Activated CD4-positive, alpha-beta memory T cell treated with anti-CD3 and anti-CD28 coated beads for 36 hours (primary cell): ENCODE results near the gene FBLN5. TPM values are rescaled to one million over a fixed set of nuclear protein-coding genes. Genes with fewer than 3 reads are reported as not detected.

Experiments
- CTCF ChIA-PET: fragments of 350-600 bp; sonication (Branson Sonifier 250); formaldehyde crosslinking; loops from one replicate; lab custom pipeline; 2021; ENCODE audit warnings: antibody characterized with exemption, inconsistent platforms; lab: Charles Lee
- POLR2A ChIA-PET: fragments of 350-600 bp; sonication (Branson Sonifier 250); formaldehyde crosslinking; loops from one replicate; lab custom pipeline; 2021; ENCODE audit warnings: antibody characterized with exemption; lab: Charles Lee
- DNase-seq: peaks from one replicate; pipeline ENCODE4 v3.0.0-alpha.2; 2020
- H3K27ac Mint-ChIP-seq: one replicate; pipeline ENCODE4 v1.8.0; 2021; ENCODE audit warnings: mixed read lengths
- H3K27me3 Mint-ChIP-seq: one replicate; pipeline ENCODE4 v1.8.0; 2021; ENCODE audit warnings: mixed read lengths
- H3K36me3 Mint-ChIP-seq: one replicate; pipeline ENCODE4 v1.8.0; 2021; ENCODE audit warnings: mixed read lengths
- H3K4me1 Mint-ChIP-seq: one replicate; pipeline ENCODE4 v1.8.0; 2021; ENCODE audit warnings: low read depth, mixed read lengths
- H3K4me3 Mint-ChIP-seq: one replicate; pipeline ENCODE4 v1.8.0; 2021; ENCODE audit warnings: mild to moderate bottlenecking, mixed read lengths
- H3K9me3 Mint-ChIP-seq: one replicate; pipeline ENCODE4 v1.8.0; 2021; ENCODE audit warnings: mixed read lengths
- intact Hi-C: fragments of 100-400 bp; cut with micrococcal nuclease; formaldehyde crosslinking; loops from one replicate; pipeline ENCODE4 v1.15.1; 2023
- total RNA-seq, 2 experiments: library from RNA; stranded (reverse); gene quantifications; one replicate each; pipeline ENCODE4 v1.2.3, GENCODE V29; 2021

Gene FBLN5
- total RNA-seq, 2 experiments from 2014 or later: 1.9 TPM

DNA sequence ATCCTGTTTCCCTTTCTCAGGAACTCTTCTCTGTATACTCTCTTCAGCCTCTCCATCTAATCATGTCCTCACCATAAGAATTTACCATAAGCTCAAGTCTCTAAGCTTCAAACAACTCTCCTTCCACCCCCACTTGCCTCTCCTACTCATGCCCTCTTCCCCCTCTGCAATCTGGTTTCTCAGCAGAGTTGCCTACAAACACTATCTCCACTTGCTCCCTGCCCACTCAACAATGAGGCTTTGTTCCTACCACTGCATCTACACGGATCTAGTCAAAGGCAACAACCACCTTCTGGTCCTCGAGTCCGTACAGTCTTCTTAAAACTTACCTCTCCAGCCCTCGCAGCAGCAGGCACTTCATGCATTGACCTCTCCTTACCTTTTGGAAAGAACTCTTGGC is 17.2 kb upstream of the FBLN5 start:
- Mint-ChIP-seq H3K9me3 (no peaks in the 10 kb centered on the region), H3K4me3 (no peak overlapping the region), H3K27ac (no peak overlapping the region), H3K27me3 (no peaks in the 10 kb centered on the region), H3K36me3 (peaks cover 12% of the 10 kb centered on the region), H3K4me1 (peaks cover 33% of the 10 kb centered on the region)
- ChIA-PET POLR2A (interaction anchor here (0.9 kb wide), 1 partner anchor 12 kb away, joined by 3 read pairs; no protein-coding TSS in a partner anchor), CTCF (interaction anchor here (0.8 to 2.3 kb wide), 2 partner anchors 21 to 32 kb away, joined by 4 to 7 read pairs; no protein-coding TSS in a partner anchor)
- no peak for DNase-seq
- intact Hi-C loops: loop anchor here (5.0 kb wide), 1 partner anchor 92 kb away; no protein-coding TSS in a partner anchor

DNA sequence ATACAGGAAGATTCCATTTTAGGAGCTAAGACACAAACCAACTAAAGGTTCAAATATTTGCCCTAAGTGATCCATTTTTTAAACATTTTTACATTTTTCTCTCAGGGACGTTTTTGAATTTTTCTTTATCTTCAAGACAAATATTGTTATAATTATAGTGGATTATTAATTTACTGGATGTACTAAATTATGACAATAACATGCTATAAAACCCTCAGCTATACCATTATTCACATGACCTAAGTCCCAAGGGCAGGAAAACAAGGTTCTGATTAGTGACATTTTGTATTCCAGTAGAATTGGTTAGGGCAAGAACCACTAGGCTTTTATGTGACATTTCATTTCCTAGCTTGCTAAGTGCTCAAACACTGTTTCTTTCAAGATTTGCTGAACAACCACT is 16.5 kb upstream of the FBLN5 start:
- Mint-ChIP-seq H3K27ac (no peak overlapping the region), H3K9me3 (no peaks in the 10 kb centered on the region), H3K4me1 (peaks cover 33% of the 10 kb centered on the region), H3K27me3 (no peaks in the 10 kb centered on the region), H3K36me3 (peaks cover 12% of the 10 kb centered on the region), H3K4me3 (no peak overlapping the region)
- POLR2A ChIA-PET: interaction anchor here (0.5 to 0.9 kb wide), 2 partner anchors 12 to 15 kb away, joined by 3 to 4 read pairs; no protein-coding TSS in a partner anchor
- no peak for DNase-seq
- CTCF ChIA-PET: interaction anchor here (0.8 to 2.3 kb wide), 2 partner anchors 22 to 33 kb away, joined by 4 to 7 read pairs; no protein-coding TSS in a partner anchor
- intact Hi-C loops: loop anchor here (5.0 kb wide), 1 partner anchor 92 kb away; no protein-coding TSS in a partner anchor

DNA sequence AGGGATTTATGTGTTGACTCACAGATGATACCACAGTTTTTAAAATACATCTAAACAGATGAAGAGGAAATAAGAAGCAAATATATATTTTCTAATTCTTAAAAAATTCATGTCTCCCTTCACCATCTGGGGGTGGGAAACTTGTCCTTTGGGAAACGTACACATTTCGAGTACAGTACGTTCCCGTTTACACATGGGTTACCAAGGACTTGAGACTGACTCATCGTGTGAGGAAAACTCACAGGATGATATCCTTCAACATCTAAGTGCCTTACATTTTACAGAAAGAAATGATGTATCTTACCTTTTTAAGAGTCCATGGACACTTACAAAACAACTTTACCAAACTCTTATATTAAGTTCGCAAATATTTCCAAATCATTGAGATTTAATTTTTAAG is 16.0 kb upstream of the FBLN5 start:
- Mint-ChIP-seq H3K4me3 (no peak overlapping the region), H3K9me3 (no peaks in the 10 kb centered on the region), H3K27ac (no peak overlapping the region), H3K27me3 (no peaks in the 10 kb centered on the region), H3K4me1 (peaks cover 27% of the 10 kb centered on the region), H3K36me3 (peaks cover 6% of the 10 kb centered on the region)
- ChIA-PET CTCF (no interaction called here), POLR2A (interaction anchor here (0.5 kb wide), 1 partner anchor 16 kb away, joined by 4 read pairs; no protein-coding TSS in a partner anchor)
- no peak for DNase-seq
- intact Hi-C loops: loop anchor here (5.0 kb wide), 1 partner anchor 91 kb away; no protein-coding TSS in a partner anchor

DNA sequence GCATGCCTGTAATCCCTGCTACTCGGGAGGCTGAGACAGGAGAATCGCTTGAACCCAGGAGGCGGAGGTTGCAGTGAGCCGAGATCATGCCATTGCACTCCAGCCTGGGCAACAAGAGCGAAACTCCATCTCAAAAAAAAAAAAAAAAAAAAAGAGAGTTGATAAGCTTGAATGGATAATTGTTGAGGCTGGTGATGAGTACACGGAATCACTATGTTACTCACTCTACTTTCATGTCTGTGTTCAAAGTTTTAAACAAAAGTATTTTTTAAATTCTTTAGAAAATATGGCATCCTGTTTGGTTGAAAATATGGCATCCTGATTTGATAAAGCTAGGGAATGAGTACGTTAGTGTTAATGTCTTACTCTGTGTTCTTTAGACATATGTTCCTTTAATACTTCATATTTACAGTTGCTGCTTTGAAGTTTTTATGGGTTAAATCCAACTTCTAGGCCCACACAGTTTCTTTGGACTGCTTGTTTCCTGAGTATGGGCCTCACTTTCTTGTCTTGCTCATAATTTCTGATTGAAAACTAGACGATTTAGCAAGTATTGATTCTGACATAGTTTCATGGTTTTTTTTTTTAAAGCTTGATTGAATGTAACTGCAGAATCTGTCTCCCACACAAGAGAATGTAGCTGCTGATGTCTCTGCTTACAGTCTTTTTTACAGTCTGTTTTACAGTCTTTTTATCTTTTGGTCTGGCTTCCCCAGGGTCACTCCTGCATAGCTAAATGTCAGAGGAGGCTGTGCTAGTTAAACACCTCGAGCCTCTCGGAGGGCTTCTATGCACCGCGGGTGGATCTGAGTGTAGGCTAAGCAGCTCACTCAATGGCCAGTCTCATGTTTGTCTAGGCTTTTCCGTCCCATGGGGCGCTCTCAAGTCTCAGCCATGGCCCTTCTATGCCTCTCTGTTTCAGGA is 14.1 kb upstream of the FBLN5 start:
- POLR2A ChIA-PET: interaction anchor here (0.8 to 1.8 kb wide), 5 partner anchors 15 to 380 kb away, joined by 3 to 9 read pairs (median 5); partner anchors contain the start of gene TRIP11
- CTCF ChIA-PET: interaction anchor here (0.9 to 3.1 kb wide), 5 partner anchors 20 to 145 kb away, joined by 3 to 14 read pairs (median 3); partner anchors contain the start of gene ATXN3
- peaks cover 2% of the 10 kb centered on the region for H3K27me3 Mint-ChIP-seq
- H3K4me3 Mint-ChIP-seq: no peak overlapping the region
- no peak for DNase-seq
- H3K4me1 Mint-ChIP-seq: peaks cover 18% of the 10 kb centered on the region
- no peaks in the 10 kb centered on the region for H3K9me3 Mint-ChIP-seq
- H3K27ac Mint-ChIP-seq: peak overlapping the region; percentile 83
- H3K36me3 Mint-ChIP-seq: no peaks in the 10 kb centered on the region
- intact Hi-C loops: loop anchor here (1.0 to 5.0 kb wide), 2 partner anchors 19 to 89 kb away; no protein-coding TSS in a partner anchor

DNA sequence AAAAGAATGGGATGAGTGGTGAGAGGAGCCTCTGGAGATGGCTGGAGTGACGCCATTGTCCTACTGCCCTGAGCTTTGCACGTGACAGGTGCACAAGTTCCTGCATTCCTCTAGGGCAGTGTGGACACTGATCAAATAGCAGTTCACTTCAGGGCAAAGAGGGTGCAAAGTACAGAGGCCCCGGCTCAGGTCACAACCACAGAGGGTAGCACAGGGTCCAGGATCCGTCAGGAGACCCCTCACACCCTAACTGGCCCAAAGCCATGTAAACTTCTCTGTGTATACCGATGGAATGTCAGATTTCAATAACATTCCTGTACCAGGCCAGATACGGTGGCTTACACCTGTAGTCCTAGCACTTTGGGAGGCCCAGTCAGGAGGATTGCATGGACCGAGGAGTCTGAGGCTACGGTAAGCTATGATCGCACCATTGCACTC is 10.4 kb upstream of the FBLN5 start:
- H3K36me3 Mint-ChIP-seq: no peaks in the 10 kb centered on the region
- no peak overlapping the region for H3K4me3 Mint-ChIP-seq
- no peak for DNase-seq
- no peaks in the 10 kb centered on the region for H3K9me3 Mint-ChIP-seq
- peaks cover 4% of the 10 kb centered on the region for H3K27me3 Mint-ChIP-seq
- intact Hi-C loops: no loop called here
- H3K4me1 Mint-ChIP-seq: peaks cover 18% of the 10 kb centered on the region
- ChIA-PET CTCF (no interaction called here), POLR2A (no interaction called here)
- no peak overlapping the region for H3K27ac Mint-ChIP-seq

DNA sequence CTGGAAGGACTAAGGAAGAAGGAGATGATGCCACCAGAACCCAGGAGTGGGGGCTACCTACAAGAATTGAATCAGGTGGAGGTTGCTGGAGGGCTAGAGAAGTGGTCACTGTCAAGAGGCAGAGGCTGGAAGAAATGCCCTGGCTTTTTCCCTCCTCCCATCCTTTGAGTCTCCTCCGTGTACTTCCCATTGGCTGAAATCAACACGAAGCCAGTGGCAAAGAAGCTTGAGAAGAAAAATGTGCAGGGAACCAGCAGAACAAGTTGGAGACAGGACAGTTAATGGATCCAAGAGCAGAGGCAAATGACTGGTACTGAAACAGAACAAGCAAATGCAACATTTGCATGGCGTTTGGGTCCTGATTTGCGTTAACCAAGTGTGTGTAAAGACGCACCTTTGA is 9.1 kb upstream of the FBLN5 start:
- Mint-ChIP-seq H3K4me1 (peaks cover 8% of the 10 kb centered on the region), H3K9me3 (no peaks in the 10 kb centered on the region), H3K27ac (no peak overlapping the region), H3K36me3 (no peaks in the 10 kb centered on the region), H3K27me3 (peaks cover 4% of the 10 kb centered on the region), H3K4me3 (no peak overlapping the region)
- ChIA-PET POLR2A (no interaction called here), CTCF (no interaction called here)
- intact Hi-C loops: no loop called here
- DNase-seq: no peak

DNA sequence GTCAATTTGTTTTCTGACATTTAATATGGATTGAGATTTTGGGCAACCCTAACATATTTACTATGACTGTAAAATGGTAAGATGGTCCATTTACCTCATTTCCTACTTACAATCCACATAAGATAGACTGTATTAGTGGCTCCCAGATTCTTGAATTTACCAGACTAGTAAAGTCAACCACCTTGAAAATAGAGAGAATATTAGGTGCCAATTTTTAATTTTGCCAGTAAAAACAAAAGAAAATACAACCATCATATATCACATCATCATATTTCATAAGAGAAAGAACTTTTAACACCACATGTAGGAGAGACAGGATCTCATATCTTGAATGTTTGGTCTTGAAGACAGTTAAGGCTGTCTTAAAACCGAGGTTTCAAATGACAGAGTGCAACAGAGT is 7.7 kb upstream of the FBLN5 start:
- intact Hi-C loops: no loop called here
- H3K9me3 Mint-ChIP-seq: no peaks in the 10 kb centered on the region
- no peak overlapping the region for H3K27ac Mint-ChIP-seq
- H3K4me3 Mint-ChIP-seq: no peak overlapping the region
- peaks cover 4% of the 10 kb centered on the region for H3K27me3 Mint-ChIP-seq
- no peak for DNase-seq
- POLR2A ChIA-PET: no interaction called here
- H3K4me1 Mint-ChIP-seq: no peaks in the 10 kb centered on the region
- CTCF ChIA-PET: no interaction called here
- no peaks in the 10 kb centered on the region for H3K36me3 Mint-ChIP-seq

DNA sequence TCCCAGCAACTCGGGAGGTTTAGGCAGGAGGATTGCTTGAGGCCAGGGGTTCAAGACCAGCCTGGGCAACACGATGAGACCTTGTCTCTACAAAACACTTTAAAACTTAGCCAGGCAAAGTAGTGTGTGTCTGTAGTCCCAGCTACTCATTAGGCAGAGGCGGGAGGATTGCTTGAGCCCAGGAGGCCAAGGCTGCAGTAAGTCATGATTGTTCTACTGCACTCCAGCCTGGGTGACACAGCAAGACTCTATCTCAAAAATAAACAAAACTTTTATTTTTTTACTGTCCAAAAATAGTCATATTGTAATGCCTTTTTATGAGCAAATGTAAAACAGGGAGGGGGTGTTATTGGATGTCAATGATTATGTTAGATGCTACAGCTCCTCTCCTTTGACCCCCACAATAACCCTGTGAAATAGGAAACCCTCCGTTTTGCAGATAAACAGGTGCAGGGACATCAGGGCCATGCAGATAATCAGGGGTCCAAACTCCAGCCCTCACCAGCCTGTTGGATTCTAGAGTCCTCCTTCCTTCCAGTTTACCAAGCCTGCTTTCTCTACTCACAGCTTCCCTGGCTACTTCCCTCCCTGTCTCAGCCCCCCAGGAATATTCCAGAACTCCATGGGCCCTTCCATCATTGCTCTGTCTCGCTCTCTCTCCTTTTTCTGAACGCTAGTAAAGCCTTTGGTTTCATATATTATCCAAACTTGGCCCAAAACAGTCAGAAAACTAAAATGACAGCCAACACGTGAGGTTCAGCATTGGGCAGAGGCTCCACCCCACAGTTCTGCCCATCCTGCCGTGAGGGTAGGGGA is 5.9 kb upstream of the FBLN5 start:
- Mint-ChIP-seq H3K27ac (no peak overlapping the region), H3K36me3 (no peaks in the 10 kb centered on the region), H3K9me3 (no peaks in the 10 kb centered on the region), H3K4me1 (no peaks in the 10 kb centered on the region), H3K4me3 (no peak overlapping the region), H3K27me3 (peaks cover 4% of the 10 kb centered on the region)
- POLR2A ChIA-PET: no interaction called here
- intact Hi-C loops: no loop called here
- DNase-seq: no peak
- CTCF ChIA-PET: no interaction called here

DNA sequence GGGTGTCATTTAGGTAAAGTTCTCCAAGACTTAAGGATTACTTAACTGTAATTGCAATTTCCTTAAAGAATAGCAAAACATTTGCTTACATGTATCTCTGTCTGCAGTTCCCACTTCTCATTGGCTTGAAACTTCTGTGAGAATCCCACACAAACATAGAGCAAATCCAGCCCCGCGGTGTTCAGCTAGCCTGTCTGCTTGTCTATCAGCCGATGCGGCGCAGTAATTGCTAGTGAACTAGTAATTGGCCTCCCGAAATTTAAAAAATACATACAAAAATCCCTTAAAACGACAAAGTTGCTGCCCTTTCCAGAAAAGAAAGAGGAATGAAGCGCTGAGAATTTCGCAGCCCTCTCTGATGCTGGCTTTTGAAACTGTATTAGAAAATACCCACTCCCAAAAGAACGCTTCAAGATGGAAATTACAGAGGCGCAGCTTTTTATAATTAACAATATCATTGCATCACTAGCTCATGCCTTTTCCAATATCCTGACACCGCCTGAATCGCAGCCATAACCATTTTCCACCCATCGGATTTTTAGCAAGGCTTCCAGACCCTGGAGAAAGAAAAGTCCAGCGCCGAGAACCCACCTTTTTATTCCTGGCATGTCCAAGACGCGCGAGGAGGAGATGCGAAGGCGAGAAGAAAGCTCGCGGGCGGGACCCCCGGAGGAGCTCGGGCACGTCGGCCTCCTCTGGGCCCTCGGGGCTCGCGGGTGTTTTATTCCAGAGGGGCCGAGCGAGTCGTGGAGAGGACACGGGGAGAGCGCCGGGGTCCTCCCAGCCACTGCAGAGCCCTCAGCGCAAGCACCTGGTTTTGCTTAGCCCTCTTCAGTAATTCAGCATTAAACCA is 646 bp downstream of the FBLN5 start:
- peaks cover 27% of the 10 kb centered on the region for H3K27me3 Mint-ChIP-seq
- ChIA-PET CTCF (interaction anchor here (0.6 to 1.2 kb wide), 5 partner anchors 35 to 160 kb away, joined by 3 to 5 read pairs (median 4); partner anchors contain the start of gene ATXN3), POLR2A (interaction anchor here (1.4 kb wide), 1 partner anchor 14 kb away, joined by 7 read pairs; no protein-coding TSS in a partner anchor)
- DNase-seq: no peak
- peaks cover 13% of the 10 kb centered on the region for H3K4me1 Mint-ChIP-seq
- no peak overlapping the region for H3K27ac Mint-ChIP-seq
- H3K36me3 Mint-ChIP-seq: no peaks in the 10 kb centered on the region
- no peaks in the 10 kb centered on the region for H3K9me3 Mint-ChIP-seq
- peak overlapping the region; percentile 70 for H3K4me3 Mint-ChIP-seq
- intact Hi-C loops: loop anchor here (5.0 kb wide), 1 partner anchor 50 kb away; no protein-coding TSS in a partner anchor

DNA sequence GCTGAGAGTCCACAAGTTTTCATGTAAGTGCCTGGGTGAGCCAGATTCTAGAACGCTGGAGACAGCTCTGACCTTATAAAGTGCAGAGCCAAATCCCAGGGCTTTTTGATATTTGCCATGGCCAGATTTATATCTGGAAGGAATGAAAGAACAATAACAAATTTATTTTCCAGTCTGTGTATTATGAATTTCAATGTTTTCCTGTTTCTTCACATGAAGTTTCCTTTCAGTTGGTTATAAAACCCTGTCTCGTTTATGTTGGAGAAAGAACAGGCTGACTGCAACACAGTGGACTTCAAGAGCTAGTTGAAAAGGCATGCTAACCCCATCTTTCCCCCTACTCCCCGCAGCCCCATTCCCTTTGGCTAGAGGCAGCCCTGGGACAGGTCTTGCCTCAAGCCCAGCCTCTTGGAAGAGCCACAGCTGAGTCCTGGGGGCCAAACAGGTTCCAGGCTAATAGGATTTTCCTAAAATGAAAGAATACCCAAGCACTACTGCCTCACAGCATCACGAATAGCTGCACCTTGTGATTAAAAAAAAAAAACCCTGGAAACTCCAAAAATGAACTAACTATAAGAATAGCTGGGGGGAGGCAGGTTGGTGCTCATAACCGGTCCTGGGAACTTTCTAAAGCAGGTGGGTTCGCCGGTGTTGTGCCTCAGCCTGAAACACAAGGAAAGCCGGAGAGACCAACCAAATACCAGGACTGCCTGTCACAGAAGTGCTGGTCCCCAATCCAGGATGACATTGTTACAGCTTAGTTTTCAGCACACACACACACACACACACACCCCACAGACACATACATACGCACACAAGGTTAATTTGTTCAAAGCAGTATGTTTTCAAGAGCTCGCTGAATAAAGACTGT is 1.5 kb downstream of the FBLN5 start:
- intact Hi-C loops: loop anchor here (5.0 kb wide), 1 partner anchor 51 kb away; no protein-coding TSS in a partner anchor
- Mint-ChIP-seq H3K9me3 (no peaks in the 10 kb centered on the region), H3K4me1 (peaks cover 13% of the 10 kb centered on the region), H3K4me3 (no peak overlapping the region), H3K27ac (no peak overlapping the region), H3K27me3 (peaks cover 30% of the 10 kb centered on the region), H3K36me3 (no peaks in the 10 kb centered on the region)
- ChIA-PET CTCF (interaction anchor here (0.6 to 1.2 kb wide), 4 partner anchors 35 to 161 kb away, joined by 3 to 5 read pairs (median 4); partner anchors contain the start of gene ATXN3), POLR2A (interaction anchor here (1.4 kb wide), 1 partner anchor 15 kb away, joined by 7 read pairs; no protein-coding TSS in a partner anchor)
- DNase-seq: no peak
